NCI-H345 (cell line): ENCODE data around the gene OCA2.
"Not testable (repeated sequence)": the region's sequence is repeated elsewhere in the genome, so short reads cannot be mapped to it uniquely, and the experiment has no call there.

Source experiments
- DNase-seq: peaks from one replicate; lab custom pipeline; 2025; lab: John Stamatoyannopoulos, UW

OCA2 gene

DNA sequence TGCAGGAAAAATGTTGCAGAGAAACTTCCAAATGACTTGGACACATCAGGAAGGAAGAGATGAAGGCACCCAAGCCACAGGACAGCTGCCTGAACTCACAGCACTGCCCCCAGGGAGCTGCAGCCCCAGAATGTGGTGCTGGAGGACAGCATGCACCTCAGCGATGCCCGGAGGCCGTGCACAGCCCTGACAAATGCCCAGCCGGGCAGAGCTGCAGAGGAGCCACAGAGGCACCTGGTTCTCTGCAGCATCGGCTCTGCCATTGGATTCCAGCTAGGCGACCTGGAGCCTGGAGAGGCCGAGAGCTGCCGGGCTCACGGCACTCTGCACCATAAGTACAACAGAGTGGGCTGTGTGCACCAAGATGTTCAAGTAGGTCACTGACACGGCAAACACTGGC lies 97.5 kb downstream of the OCA2 start:
- DNase-seq = no peak

GRCh38 chr15:27993996-27994780 lies 104.9 kb downstream of the OCA2 start:
- peak; percentile 82 for DNase-seq

- no peak for DNase-seq
These were observed 105.6 kb downstream of the OCA2 start for GRCh38 chr15:27993544-27993943.

DNA sequence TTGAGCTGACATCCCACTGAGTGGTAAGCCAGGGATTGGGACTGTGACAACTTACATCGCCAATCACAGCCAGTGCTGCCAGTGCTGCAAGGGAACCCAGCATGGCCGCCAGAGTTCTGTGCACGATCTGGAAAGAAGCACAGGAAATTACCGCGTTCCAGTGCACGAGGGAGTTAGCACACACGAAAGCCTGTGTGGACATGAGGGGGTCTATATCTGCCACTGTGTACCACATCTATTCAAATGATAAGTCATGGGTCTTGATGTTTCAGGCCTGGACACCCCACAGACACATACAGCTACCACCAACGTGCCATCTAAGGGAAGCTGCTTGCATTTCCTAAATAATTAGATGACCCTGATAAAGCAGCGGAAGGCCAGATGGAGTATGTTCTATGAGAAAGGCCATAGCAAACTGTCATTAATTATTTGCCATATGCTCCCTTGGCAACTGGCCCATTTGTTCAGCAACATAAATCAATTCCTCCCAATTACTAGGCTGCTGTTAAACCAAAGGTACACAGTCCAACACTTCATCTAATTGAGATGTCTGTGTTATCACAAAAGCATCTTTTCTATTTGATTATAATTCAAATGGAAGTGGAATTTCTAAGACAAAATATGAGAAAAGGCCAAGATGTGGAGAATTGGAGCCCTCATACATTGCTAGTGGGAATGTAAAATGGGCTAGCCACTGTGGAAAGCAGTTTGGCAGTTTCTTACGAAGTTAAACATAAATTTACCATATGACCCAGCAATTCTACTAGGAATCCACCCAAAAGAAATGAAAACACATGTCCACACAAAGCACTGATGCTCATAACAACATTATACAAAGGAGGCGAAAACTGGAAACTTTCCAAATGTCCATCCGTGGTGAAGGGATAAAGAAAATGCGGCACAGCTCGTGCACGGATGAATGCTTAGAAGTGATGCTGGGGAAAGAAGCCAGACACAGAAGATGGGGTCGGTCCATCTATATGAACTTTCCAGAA lies 108.3 kb downstream of the OCA2 start:
- no peak for DNase-seq

DNA sequence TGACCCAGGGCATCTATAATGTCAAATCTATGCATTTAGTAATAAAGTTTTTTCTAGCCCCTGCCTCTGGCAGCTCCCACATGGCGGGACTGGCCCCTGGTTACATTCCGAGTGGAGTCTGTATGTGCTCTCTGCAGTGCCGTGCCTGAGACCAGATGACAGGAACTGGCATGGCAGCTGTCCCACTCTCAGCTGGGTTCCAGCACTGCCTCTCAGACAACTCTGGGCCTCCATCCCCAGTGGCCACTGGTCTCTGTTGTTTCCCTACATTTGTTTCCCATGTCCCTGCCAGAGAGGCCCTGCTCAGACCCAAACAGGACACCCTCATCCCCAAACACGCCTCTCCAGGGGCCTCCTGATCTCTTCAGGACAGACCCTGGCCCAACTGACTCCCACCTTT lies 109.3 kb downstream of the OCA2 start:
- DNase-seq = no peak

- DNase-seq = no peak
These were observed 109.7 kb downstream of the OCA2 start for GRCh38 chr15:27989427-27989826.

DNA sequence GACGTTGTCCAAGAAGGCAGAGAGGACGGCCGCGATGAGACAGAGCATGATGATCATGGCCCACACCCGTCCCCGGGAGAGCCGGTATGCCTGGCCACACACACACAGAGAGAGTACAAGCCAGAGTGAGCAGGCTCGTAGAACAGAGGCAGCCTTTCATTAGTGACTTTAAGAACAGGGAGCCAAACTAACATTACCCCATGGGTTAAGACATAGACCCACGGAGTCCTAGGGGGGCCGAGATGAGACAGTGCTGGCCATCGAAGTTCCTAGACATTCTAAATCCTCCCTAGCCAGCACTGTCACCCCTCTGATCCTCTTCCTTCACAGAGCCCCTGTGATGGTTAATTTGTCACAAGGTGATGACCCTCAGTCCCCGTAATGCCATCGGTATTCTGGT lies 114.0 kb downstream of the OCA2 start:
- no peak for DNase-seq

DNA sequence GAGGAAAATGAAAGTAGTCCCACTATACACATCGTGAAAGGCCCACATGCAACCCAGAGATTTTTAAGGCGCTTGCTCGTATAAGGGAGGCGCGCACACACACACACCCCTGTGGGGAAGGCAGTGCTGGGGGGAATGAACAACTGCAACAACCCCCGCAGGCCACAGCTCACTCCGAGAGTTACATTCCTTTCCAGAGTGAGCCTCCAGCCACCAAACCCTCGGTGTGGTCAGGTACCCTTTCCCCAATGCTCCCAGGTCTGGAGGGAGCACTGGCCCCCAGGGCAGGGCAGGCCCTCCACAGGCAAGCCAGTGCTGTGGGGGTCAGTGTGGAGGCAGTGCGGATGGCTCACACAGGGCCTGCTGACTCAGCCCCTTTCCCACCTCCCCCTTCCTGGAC lies 115.6 kb downstream of the OCA2 start:
- DNase-seq = no peak

- DNase-seq = no peak
These were observed 121.4 kb downstream of the OCA2 start for GRCh38 chr15:27977696-27978095.

DNA sequence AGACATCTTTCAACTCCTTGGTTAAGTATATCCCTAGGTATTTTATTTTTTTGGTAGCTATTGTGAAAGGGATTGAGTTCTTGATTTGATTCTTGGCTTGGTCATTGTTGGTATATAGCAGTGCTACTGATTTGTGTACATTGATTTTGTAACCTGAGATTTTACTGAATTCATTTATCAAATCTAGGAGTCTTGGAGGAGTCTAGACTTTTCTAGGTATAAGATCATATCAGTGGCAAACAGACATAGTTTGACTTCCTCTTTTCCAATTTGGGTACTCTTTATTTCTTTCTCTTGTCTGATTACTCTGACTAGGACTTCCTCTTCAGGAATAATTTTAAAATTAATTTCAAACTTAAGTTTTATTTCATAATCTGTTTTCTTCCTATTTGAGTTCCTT lies 125.2 kb downstream of the OCA2 start:
- no peak for DNase-seq

- no peak for DNase-seq
These were observed 128.3 kb downstream of the OCA2 start for GRCh38 chr15:27970661-27971392.

GRCh38 chr15:27967541-27967940 lies 131.6 kb downstream of the OCA2 start:
- DNase-seq = no peak

- no peak for DNase-seq
These were observed 133.6 kb downstream of the OCA2 start for GRCh38 chr15:27965546-27965945.

DNA sequence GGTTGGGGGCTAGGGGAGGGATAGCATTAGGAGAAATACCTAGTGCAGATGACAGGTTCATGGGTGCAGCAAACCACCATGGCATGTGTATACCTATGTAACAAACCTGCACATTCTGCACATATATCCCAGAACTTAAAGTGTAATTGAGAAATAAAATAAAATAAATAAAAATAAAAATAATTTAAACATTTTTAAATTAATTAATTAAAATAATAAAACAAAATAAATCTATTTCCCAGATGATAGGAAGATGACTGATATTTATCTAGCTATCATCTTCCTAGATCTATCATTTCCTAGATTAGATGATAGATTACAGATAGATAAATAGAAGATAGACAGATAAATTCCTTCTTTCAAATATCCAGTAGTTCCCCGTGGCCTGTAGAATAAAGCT lies 137.3 kb downstream of the OCA2 start:
- no peak for DNase-seq

DNA sequence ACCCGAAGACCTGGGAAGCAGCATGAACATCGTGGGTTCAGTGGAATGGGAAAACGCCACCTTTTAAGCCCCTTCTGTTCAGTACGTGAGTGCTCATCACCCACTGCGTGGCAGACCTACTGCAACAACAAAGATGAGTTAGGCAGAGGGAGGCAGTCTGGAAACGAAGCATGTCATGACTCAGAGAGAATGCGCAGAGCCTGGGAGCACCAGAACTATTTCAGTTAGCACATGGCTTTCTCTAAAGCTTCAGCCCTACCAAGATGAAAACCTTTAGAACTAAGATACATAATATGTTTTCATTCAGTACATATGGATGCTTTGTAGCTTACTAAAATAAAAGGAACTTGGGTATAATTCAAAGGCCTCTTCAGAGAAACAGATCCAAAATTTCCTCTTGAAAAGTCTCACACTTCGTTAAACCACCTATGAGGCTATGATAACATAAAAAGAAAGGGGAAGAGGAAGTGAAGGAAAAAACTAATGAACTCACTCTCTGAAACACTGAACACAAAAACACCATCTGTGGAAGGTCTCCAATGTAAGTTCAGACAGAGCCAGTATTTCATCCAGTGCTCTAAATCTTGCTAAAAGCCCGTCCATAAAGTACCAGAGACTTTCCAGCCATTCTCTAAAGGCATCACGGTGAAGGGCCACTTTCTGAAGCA lies 140.1 kb downstream of the OCA2 start:
- DNase-seq = no peak

- DNase-seq = no peak
These were observed 142.8 kb downstream of the OCA2 start for GRCh38 chr15:27956285-27956684.

GRCh38 chr15:27955087-27955486 lies 144.0 kb downstream of the OCA2 start:
- no peak for DNase-seq

GRCh38 chr15:27952593-27952992 lies 146.5 kb downstream of the OCA2 start:
- not testable (repeated sequence) for DNase-seq

DNA sequence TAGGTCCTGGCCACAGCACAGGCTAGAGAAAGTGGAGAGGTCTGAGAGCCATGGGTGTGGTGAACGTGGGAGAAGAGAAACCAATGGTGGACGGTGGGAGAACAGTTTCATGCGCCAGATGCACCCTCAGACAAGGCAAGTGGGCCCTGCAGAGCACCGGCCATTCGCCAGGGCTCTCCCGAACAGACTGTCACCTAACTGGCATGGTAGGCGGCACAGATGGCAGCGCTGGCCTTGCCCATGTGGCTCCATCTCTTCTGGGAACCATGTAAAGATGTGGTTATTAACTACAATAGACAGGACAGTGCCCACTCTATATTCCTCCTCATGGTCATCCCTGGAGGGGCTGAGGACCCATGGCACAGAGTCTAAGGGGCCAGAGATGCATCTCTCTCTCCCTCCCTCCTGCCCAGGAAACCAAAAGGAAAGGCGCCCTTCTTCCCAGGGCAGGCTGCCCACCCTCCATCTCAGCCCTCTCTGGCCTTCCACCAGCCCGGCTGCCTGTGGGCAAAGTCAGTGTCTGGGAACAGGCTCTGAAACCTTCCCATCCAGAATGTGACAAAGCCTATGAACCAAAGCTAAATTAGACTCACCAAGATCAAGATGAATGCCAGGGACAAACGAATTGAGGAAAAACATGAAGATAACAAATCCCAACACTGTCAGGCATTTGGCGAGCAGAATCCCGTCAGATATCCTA lies 147.8 kb downstream of the OCA2 start:
- no peak for DNase-seq

- DNase-seq = no peak
These were observed 150.0 kb downstream of the OCA2 start for GRCh38 chr15:27949089-27949488.

DNA sequence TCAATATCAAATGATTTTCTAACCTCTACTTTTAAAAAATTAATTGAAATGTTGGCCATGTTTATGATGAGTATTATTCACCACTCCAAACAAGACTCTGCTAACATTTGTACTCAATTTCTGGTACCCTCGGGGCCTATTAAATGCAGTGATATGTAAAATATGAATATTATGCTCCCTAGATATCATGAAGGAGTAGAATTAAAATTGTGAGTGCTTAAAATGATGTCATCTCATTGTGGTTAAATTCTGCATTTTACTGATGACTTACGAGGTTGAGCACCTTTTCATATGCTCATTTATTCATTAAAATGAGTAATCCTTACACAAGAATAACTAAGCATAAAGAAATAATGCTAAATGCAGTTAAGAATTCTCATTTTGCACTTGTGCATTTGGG lies 159.9 kb downstream of the OCA2 start:
- DNase-seq = no peak
